GM19328 (cell line): ENCODE data around the gene ZNF485.

Experiments
- ATAC-seq: cut with Tn5 transposase; IDR thresholded peaks from one replicate; pipeline ENCODE4 v1.9.1; 2021; ENCODE audit warnings: mild to moderate bottlenecking, moderate library complexity; ENCODE audit not compliant: unreplicated experiment

The ZNF485 gene

DNA sequence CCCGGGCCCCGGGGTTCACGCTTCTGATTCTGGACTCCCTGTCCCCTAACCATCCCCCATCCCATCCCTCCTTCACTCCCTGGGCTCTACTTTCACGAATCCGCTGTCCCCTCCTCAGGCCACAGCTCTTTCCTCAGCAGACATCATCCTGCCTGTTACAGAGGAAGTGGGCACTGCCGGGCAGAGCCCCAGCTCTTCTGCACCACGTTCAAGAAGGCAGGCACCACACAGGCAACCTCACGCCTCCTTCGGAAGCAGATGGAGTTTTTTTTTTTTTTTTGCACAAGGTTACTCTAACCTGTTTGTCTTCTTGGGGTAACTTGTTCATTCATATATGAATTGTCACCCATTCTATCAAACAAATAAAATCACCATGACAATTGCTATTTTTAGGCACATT lies 60.3 kb downstream of the ZNF485 start:
- no peak for ATAC-seq

DNA sequence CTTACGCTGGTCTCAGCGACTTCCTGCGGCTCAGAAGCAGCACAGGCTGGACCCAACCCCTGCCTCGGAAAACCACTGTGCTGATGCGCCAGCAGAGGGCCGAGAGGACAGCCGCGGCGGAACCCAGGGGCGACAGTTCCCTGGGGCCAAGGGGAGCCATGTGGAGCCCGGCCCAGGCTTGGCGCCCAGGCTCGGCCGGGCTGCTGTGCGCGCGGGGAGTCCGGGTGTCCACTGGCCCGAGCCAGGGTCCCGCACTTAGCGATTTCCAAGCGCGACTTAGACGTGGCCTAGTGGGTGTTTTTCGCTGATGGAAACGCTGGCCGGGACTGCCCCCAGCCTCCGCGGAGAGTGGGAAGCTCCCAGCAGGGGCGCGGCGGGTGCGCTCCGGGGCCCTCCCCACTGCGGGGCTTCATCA lies 61.1 kb downstream of the ZNF485 start:
- no peak for ATAC-seq
